COLO668 (cell line): ENCODE data around the gene CENPF.

Experiments used
- DNase-seq: peaks from one replicate; lab custom pipeline; 2025; ENCODE audit not compliant: unreplicated experiment; lab: John Stamatoyannopoulos, UW

The CENPF gene

GRCh38 chr1:214617843-214618242 lies 14.8 kb downstream of the CENPF start:
- no peak for DNase-seq

GRCh38 chr1:214621236-214621635 lies 18.2 kb downstream of the CENPF start:
- no peak for DNase-seq

GRCh38 chr1:214623430-214623829 lies 20.4 kb downstream of the CENPF start:
- DNase-seq = no peak

- DNase-seq = no peak
Observed at GRCh38 chr1:214632091-214632490, 29.1 kb downstream of the CENPF start.

GRCh38 chr1:214633686-214634085 lies 30.7 kb downstream of the CENPF start:
- DNase-seq = no peak

GRCh38 chr1:214634267-214634666 lies 31.3 kb downstream of the CENPF start:
- no peak for DNase-seq

- no peak for DNase-seq
Observed at GRCh38 chr1:214635086-214635485, 32.1 kb downstream of the CENPF start.

- no peak for DNase-seq
Observed at GRCh38 chr1:214635506-214635905, 32.5 kb downstream of the CENPF start.

GRCh38 chr1:214636436-214636835 lies 33.4 kb downstream of the CENPF start:
- no peak for DNase-seq

- no peak for DNase-seq
Observed at GRCh38 chr1:214637125-214637524, 34.1 kb downstream of the CENPF start.

- no peak for DNase-seq
Observed at GRCh38 chr1:214637722-214638458, 34.9 kb downstream of the CENPF start.

GRCh38 chr1:214638459-214638807 lies 35.4 kb downstream of the CENPF start:
- no peak for DNase-seq

- no peak for DNase-seq
Observed at GRCh38 chr1:214638997-214639396, 36.0 kb downstream of the CENPF start.

- DNase-seq = no peak
Observed at GRCh38 chr1:214640431-214641213, 37.6 kb downstream of the CENPF start.

GRCh38 chr1:214641214-214641895 lies 38.4 kb downstream of the CENPF start:
- no peak for DNase-seq

GRCh38 chr1:214643030-214643429 lies 40.0 kb downstream of the CENPF start:
- DNase-seq = no peak

- DNase-seq = no peak
Observed at GRCh38 chr1:214645712-214646111, 42.7 kb downstream of the CENPF start.

- DNase-seq = no peak
Observed at GRCh38 chr1:214648801-214649200, 45.8 kb downstream of the CENPF start.

- DNase-seq = no peak
Observed at GRCh38 chr1:214649607-214650006, 46.6 kb downstream of the CENPF start.

GRCh38 chr1:214650664-214651063 lies 47.7 kb downstream of the CENPF start:
- no peak for DNase-seq

- DNase-seq = no peak
Observed at GRCh38 chr1:214657299-214657698, 54.3 kb downstream of the CENPF start.

GRCh38 chr1:214658175-214658574 lies 55.2 kb downstream of the CENPF start:
- no peak for DNase-seq
